ENCODE data around the gene MOGAT1.

- TF ChIP-seq GATA3 (IDR thresholded peaks at IDR 0.05; ENCODE audit: low read depth, low read length) (no peak), GATA2 (IDR thresholded peaks at IDR 0.05; ENCODE audit: low read depth, low read length) (no peak)
Observed at GRCh38 chr2:222715742-222716141, 44.3 kb downstream of the MOGAT1 start.

Data from SH-SY5Y (cell line).